Hippocampal formation (tissue), 2 donors: Measurements from ENCODE around the gene DDX46.
"Not testable (repeated sequence)": the region's sequence is repeated elsewhere in the genome, so short reads cannot be mapped to it uniquely, and the experiment has no call there.

Source experiments
- DNase-seq, 2 donors: peaks; one replicate each; lab custom pipeline; 2025; lab: John Stamatoyannopoulos, UW

Gene DDX46

DNA sequence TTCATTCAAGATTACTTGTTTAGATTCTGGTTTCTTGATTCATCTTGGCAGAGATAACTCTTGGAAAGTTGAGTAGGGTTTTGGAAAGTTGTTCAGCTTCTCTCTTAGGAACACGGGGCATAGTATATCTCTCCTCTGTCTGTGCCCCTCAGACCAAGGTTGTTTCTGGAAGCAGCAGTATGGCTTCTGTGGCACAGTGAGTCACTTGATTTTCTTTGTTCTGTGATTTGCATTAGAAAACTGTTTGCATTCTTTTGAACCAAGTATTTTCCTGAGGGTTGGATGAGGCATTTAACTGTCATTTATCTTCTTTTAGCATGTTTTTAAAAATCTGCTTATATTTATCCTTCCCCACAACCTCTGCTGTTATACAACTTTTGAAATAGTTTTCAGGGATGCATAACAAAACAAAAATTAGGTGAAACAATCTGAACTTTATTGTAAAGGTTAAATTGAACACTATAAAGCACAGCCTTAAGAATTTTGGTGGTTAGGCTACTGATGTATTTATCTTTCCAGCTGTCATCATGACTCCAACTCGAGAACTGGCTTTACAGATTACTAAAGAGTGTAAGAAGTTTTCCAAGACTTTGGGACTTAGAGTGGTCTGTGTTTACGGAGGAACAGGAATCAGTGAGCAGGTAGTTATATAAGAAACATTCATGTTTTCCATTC is 26.5 kb downstream of the DDX46 start:
- DNase-seq, result no peak

DNA sequence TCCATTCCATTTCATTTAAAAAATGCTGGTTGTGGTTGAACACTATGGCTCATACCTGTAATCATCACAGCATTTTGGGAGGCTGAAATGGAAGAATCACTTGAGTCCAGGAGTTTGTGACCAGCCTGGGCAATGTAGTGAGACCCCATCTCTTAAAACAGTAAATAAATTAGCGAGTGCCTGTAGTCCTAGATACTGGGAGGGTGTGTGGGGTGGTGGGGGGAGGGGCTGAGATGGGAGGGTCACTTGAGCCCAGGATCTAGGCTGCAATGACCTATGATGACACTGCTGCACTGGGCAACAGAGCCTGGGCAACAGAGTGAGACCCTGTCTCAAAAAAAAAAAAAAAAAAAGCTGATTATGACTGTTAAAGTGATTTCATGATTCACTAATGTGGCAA is 29.1 kb downstream of the DDX46 start:
- no peak for DNase-seq

GRCh38 chr5:134791580-134791979 is 33.0 kb downstream of the DDX46 start:
- DNase-seq, result no peak

DNA sequence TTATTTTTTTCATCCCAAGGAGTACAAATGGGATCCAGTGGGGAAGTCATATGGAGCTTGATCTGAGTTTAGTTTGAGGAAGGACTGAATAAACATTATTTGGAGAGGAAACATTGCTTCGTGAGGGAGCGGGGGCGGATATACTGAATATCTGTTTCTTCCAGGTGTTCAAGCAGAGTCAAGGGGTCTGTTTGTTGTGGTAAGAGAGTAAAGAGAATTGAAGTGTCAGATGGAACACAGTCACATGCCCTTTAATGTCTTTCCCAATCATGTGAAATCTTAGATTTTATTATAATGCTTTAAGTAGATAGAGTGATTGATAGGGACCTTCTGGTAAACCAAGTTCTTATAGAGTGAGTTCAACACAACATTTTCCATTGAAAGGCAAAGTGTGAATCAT is 33.7 kb downstream of the DDX46 start:
- DNase-seq, result no peak

DNA sequence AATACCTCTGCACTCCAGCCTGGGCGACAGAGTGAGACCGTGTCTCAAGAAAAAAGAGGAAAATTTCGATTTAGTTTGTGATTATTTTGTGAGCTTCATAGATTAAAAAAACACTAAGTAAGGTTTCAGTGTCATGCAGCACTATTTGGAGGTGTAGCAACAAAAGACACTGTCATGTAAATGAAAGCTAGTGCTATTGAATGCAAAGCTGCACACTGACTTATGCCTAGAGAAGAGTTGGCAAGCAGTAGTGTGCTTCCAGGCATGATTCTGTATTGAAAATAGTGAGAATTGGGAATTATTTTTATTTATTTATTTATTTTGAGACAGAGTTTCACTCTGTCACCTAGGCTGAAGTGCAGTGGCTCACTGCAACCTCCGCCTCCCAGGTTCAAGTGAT is 34.5 kb downstream of the DDX46 start:
- no peak for DNase-seq

DNA sequence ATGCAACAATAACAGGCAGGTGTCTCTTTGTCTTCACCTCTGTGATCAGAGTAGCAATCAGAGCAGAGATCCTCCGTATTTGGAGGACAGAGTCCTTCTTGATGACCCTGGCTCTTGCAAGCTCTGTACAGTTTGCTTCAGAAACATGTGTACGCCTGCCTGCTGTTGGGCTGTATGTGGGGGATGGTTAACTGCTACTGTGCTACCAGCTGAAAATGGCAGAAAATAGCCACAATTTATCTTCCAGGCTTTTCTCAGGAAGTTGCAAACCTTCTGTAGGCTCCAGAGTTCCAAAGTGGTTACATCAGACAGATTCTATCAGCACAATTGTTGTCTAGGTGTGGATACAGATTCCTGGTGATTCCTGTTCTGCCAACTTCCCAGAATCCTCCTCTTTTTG is 35.5 kb downstream of the DDX46 start:
- DNase-seq, result no peak

GRCh38 chr5:134794819-134795218 is 36.2 kb downstream of the DDX46 start:
- no peak for DNase-seq

GRCh38 chr5:134798468-134798867 is 39.9 kb downstream of the DDX46 start:
- no peak for DNase-seq

GRCh38 chr5:134803821-134804220 is 45.2 kb downstream of the DDX46 start:
- DNase-seq, result no peak

GRCh38 chr5:134813407-134813806 is 54.8 kb downstream of the DDX46 start:
- DNase-seq, result no peak

GRCh38 chr5:134813827-134814226 is 55.2 kb downstream of the DDX46 start:
- DNase-seq, result no peak

DNA sequence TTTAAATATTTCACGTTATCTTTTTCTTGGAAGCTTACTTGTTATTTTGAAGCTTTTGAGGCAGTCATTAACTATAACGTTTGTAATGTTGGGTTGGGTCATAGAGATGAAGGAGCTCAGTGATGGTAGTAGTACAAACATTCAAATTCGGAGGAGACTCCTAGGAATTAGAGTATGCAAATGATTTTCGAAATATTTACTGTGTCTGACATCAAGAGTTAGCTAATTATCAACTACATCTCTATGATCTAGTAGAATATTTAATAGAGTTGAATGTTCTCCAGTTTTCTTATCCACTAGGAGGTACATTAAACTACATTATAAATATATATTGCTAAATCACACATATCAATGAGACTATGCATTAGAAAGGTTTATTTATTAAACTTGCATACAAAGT is 58.4 kb downstream of the DDX46 start:
- no peak for DNase-seq

DNA sequence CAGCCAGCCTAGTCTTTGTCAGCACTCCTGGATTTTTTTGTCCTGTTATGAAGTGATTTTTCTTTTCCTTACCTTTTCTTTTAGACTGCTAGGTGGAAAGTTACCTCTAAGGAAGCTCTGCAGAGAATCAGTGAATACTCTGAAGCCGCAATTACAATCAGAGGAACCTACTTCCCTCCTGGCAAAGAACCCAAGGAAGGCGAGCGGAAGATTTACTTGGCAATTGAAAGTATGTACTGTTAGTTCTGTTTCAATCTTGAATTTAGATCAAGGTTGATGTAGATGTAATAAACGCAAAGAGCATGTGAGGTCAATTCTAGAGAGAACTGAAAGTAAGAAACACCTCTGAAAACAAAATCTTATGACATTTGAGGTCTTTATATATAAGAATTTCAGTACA is 60.2 kb downstream of the DDX46 start:
- DNase-seq, result no peak

GRCh38 chr5:134819407-134819963 is 60.9 kb downstream of the DDX46 start:
- no peak for DNase-seq

DNA sequence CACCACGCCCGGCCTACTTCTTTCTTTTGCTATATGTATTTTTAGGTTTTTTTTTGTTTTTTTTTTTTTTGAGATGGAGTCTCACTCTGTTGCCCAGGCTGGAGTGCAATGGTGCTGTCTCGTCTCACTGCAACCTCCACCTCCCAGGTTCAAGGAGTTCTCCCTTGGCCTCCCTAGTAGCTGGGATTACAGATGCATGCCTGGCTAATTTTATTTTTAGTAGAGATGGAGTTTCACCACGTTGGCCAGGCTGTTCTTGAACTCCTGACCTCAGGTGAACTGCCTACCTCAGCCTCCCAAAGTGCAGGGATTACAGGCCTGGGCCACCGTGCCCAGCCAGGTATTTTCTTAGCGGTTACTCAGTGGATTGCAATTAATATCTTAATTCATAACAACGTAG is 63.3 kb downstream of the DDX46 start:
- no peak for DNase-seq

DNA sequence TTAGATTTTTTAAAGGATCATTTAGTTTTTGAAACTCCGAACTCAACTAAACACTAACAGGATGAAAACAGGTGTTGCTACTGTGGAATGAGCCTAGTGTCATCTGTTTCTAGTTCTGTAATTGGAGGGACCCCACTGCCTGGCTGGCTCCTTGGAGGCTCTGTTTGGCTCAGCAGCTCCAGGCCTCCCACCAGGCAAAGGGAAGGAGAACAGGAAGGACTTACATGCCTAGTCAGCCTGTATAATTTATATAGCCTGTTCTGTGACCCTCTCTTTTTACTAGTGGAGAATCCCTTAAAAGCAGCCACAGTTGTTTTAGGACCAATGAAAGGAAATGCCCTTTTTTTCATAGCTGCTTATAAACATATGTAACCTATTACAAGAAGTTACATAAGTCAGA is 66.1 kb downstream of the DDX46 start:
- DNase-seq, result no peak

- no peak for DNase-seq
Measured at GRCh38 chr5:134825212-134825611, 66.6 kb downstream of the DDX46 start.

- no peak for DNase-seq
Measured at GRCh38 chr5:134833340-134834032, 74.9 kb downstream of the DDX46 start.

GRCh38 chr5:134835623-134836022 is 77.0 kb downstream of the DDX46 start:
- DNase-seq, result no peak

DNA sequence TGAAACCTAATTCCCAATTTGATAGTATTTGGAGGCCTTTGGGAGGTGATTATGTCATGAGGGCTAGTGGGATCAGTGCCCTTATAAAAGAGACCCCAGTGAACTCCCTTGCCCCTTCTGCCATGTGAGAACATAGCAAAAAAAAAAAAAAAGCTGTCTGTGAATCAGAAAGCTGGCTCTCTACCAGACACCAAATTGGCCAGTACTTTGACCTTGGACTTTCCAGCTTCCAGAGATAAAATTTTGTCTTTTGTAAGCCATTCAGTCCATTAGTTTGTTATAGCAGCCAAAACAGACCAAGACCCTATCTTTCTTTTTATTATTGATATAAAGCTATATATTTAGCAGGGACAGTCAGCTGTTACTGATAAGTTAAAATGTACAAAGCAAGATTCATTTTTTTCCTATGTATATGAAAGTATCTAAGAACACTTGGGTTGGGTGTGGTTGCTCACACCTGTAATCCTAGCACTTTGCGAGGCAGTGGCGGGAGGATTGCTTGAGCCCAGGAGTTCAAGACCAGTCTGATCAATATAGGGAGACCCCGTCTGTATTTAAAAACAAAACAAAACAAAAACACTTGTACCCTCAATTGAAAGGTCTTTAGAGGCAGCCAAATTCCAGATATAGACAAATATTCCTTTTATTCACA is 79.1 kb downstream of the DDX46 start:
- DNase-seq, result no peak

- not testable (repeated sequence) for DNase-seq
Measured at GRCh38 chr5:134838361-134838760, 79.8 kb downstream of the DDX46 start.

DNA sequence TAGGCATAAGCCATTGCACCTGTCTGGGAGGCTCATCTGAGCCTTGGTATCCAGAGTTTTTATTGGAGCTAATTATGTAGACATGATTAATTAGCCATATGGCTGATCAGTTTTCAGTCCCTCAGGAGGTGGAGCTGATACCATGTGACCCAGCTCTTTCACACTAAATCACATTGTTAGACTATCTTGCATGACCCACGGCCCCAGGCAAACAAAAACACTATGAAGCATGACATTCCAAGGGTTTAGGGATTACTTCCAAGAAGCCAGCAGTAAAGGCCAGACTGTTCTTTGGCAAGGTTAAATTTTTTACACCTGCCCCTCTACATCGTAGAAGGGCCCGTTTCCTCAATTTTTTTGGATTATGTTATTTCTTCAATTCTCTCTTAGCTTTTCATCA is 82.2 kb downstream of the DDX46 start:
- no peak for DNase-seq

DNA sequence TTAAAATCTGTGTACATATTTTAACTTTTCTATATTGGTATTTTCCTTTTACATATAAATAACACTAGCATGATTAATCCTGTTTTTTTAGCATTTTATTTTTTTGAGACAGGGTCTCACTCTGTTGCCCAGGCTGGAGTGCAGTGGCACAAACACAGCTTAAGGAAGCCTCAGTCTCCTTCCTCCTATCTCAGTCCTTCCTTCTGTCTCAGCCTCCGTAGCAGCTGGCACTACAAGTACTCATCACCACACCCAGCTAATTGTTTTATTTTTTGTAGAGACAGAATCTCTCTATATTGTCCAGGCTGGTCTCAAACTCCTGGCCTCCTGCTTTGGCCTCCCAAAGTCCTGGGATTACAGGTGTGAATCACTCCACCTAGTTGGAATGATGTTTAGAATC is 85.7 kb downstream of the DDX46 start:
- DNase-seq, result no peak
